GM23248 (cell line): Measurements from ENCODE around the gene THAP7. TPM values are rescaled to one million over a fixed set of nuclear protein-coding genes. Genes with fewer than 3 reads are reported as not detected.
"Not testable (repeated sequence)": the region's sequence is repeated elsewhere in the genome, so short reads cannot be mapped to it uniquely, and the experiment has no call there.

ENCODE experiments used
- DNase-seq: peaks from one replicate; pipeline ENCODE4 v3.0.0-alpha.2; 2015
- H2AFZ ChIP-seq: fragments of 200-600 bp; sonication (generic); 2 replicates; pipeline ENCODE4 v1.6.1; 2016; ENCODE audit warnings: antibody characterized with exemption
- H3F3A ChIP-seq: fragments of 200-600 bp; sonication (generic); 2 replicates; pipeline ENCODE4 v1.6.1; 2016; ENCODE audit warnings: mild to moderate bottlenecking, antibody characterized with exemption, mixed run types; ENCODE audit not compliant: insufficient read depth
- H3K27ac ChIP-seq: fragments of 200-600 bp; sonication (generic); 2 replicates; pipeline ENCODE4 v1.5.1; 2016; ENCODE audit warnings: mild to moderate bottlenecking
- H3K27me3 ChIP-seq: fragments of 200-600 bp; sonication (generic); replicated peaks from 2 replicates; pipeline ENCODE4 v1.6.1; 2016; ENCODE audit warnings: mild to moderate bottlenecking; ENCODE audit not compliant: insufficient read depth
- H3K36me3 ChIP-seq: fragments of 200-600 bp; sonication (generic); 2 replicates; pipeline ENCODE4 v1.6.1; 2016; ENCODE audit warnings: low read depth, mild to moderate bottlenecking
- H3K4me1 ChIP-seq: fragments of 200-600 bp; sonication (generic); 2 replicates; pipeline ENCODE4 v1.6.1; 2016; ENCODE audit warnings: mild to moderate bottlenecking; ENCODE audit not compliant: insufficient read depth
- H3K4me2 ChIP-seq: fragments of 200-600 bp; sonication (generic); one replicate; pipeline ENCODE4 v1.6.1; 2016; ENCODE audit warnings: mild to moderate bottlenecking; ENCODE audit not compliant: unreplicated experiment
- H3K4me3 ChIP-seq: fragments of 200-600 bp; sonication (generic); 2 replicates; pipeline ENCODE4 v1.5.1; 2016; ENCODE audit warnings: mild to moderate bottlenecking
- H3K79me2 ChIP-seq: fragments of 200-600 bp; sonication (generic); 2 replicates; pipeline ENCODE4 v1.6.1; 2016; ENCODE audit warnings: mild to moderate bottlenecking; ENCODE audit not compliant: insufficient read depth
- H3K9ac ChIP-seq: fragments of 200-600 bp; sonication (generic); 2 replicates; pipeline ENCODE4 v1.6.1; 2016; ENCODE audit warnings: mild to moderate bottlenecking
- H3K9me2 ChIP-seq: fragments of 200-600 bp; sonication (generic); 2 replicates; pipeline ENCODE4 v1.6.1; 2016; ENCODE audit warnings: mixed run types, mild to moderate bottlenecking, moderate library complexity; ENCODE audit not compliant: insufficient read depth
- H3K9me3 ChIP-seq: fragments of 200-600 bp; sonication (generic); one replicate; pipeline ENCODE4 v1.6.1; 2017; ENCODE audit warnings: low read depth
- H4K20me1 ChIP-seq: fragments of 200-600 bp; sonication (generic); 2 replicates; pipeline ENCODE4 v1.6.0; 2016; ENCODE audit not compliant: insufficient read depth
- EZH2 ChIP-seq: fragments of 200-600 bp; sonication (generic); IDR thresholded peaks from 2 replicates; pipeline ENCODE4 v1.6.1; 2018; ENCODE audit warnings: antibody characterized with exemption, mild to moderate bottlenecking; ENCODE audit not compliant: insufficient read depth, poor library complexity, severe bottlenecking
- EZH2phosphoT487 ChIP-seq: fragments of 200-600 bp; sonication (generic); IDR thresholded peaks from 2 replicates; pipeline ENCODE4 v1.6.1; 2018; ENCODE audit warnings: antibody characterized with exemption, moderate library complexity, mild to moderate bottlenecking, low read depth; ENCODE audit not compliant: insufficient read depth
- WGBS, 2 experiments: methylation state at CpG; one replicate each; pipeline ENCODE4 v1.1.6; 2015 to 2017; ENCODE audit warnings: low lambda C conversion rate in 2 of 2, low coverage in 1 of 2; ENCODE audit errors: missing lambda C conversion rate in 2 of 2; 5-methylcytosine and 5-hydroxymethylcytosine counted together
- in situ Hi-C: fragments of 300-500 bp; cut with MboI; formaldehyde crosslinking; loops from 2 replicates; pipeline ENCODE4 v1.15.0; 2020
- polyA plus RNA-seq: library from polyadenylated mRNA; unstranded; fragments of >200 nt; fragmentation: Nextera tagmentation; extraction: Ambion mirVana; gene quantifications from 2 replicates; pipeline ENCODE4 v1.2.1, GENCODE V29; 2016
- total RNA-seq: library from RNA; depleted of rRNA; stranded (reverse); fragments of >200 nt; shearing (Covaris generic); gene quantifications from 2 replicates; pipeline ENCODE4 v1.2.3, GENCODE V29; 2014

Gene THAP7
- total and polyA plus RNA-seq, 2 experiments from 2014 or later, result 27.5 to 32.5 TPM

- no peaks in the 10 kb centered on the region for H4K20me1 ChIP-seq
- no peak overlapping the region for H3K9ac ChIP-seq
- no peak overlapping the region for H3K27ac ChIP-seq
- no peaks in the 10 kb centered on the region for H3K36me3 ChIP-seq
- H2AFZ ChIP-seq, result no peak overlapping the region
- H3K79me2 ChIP-seq, result no peaks in the 10 kb centered on the region
- no peaks in the 10 kb centered on the region for H3K9me3 ChIP-seq
- no peaks in the 10 kb centered on the region for H3F3A ChIP-seq
- WGBS, 2 experiments, result 68 to 70% methylated on average over 13 to 14 of the region's 14 CpGs
- no peaks in the 10 kb centered on the region for H3K4me1 ChIP-seq
- H3K4me2 ChIP-seq, result no peak overlapping the region
- H3K27me3 ChIP-seq, result no peaks in the 10 kb centered on the region
- no peaks in the 10 kb centered on the region for H3K9me2 ChIP-seq
- no peak for DNase-seq
- in situ Hi-C loops, result no loop called here
- H3K4me3 ChIP-seq, result no peak overlapping the region
- TF ChIP-seq EZH2phosphoT487, result no peak
- TF ChIP-seq EZH2, result no peak
Measured at GRCh38 chr22:20975541-20976290, 26.2 kb downstream of the THAP7 start.

GRCh38 chr22:20974336-20974955 is 27.5 kb downstream of the THAP7 start:
- no peaks in the 10 kb centered on the region for H3F3A ChIP-seq
- 58 to 68% methylated on average over 14 to 16 of the region's 16 CpGs for WGBS, 2 experiments
- no peak overlapping the region for H3K4me3 ChIP-seq
- no peaks in the 10 kb centered on the region for H3K36me3 ChIP-seq
- H3K27me3 ChIP-seq, result no peaks in the 10 kb centered on the region
- no peak for DNase-seq
- H3K9me3 ChIP-seq, result no peaks in the 10 kb centered on the region
- H3K4me1 ChIP-seq, result no peaks in the 10 kb centered on the region
- H3K4me2 ChIP-seq, result no peak overlapping the region
- H3K27ac ChIP-seq, result no peak overlapping the region
- TF ChIP-seq EZH2phosphoT487, result no peak
- TF ChIP-seq EZH2, result no peak
- H3K9me2 ChIP-seq, result no peaks in the 10 kb centered on the region
- no peaks in the 10 kb centered on the region for H3K79me2 ChIP-seq
- no peak overlapping the region for H2AFZ ChIP-seq
- in situ Hi-C loops, result no loop called here
- no peaks in the 10 kb centered on the region for H4K20me1 ChIP-seq
- H3K9ac ChIP-seq, result no peak overlapping the region

- Histone ChIP-seq H3K4me3 (no peak overlapping the region), H4K20me1 (no peaks in the 10 kb centered on the region), H3K79me2 (no peaks in the 10 kb centered on the region), H3K9ac (no peak overlapping the region), H3K27ac (no peak overlapping the region), H2AFZ (no peak overlapping the region), H3F3A (no peaks in the 10 kb centered on the region), H3K4me2 (no peak overlapping the region), H3K4me1 (no peaks in the 10 kb centered on the region), H3K9me2 (no peaks in the 10 kb centered on the region), H3K9me3 (no peaks in the 10 kb centered on the region), H3K36me3 (no peaks in the 10 kb centered on the region), H3K27me3 (no peaks in the 10 kb centered on the region)
- in situ Hi-C loops, result no loop called here
- WGBS, 2 experiments, result 37 to 40% methylated on average over 17 to 20 of the region's 21 CpGs
- TF ChIP-seq EZH2 (no peak), EZH2phosphoT487 (no peak)
- no peak for DNase-seq
Measured at GRCh38 chr22:20973634-20974286, 28.2 kb downstream of the THAP7 start.

- 60 to 80% methylated on average over 12 to 19 of the region's 21 CpGs for WGBS, 2 experiments
- DNase-seq, result no peak
- H3K9me2 ChIP-seq, result no peaks in the 10 kb centered on the region
Measured at GRCh38 chr22:20972933-20973577, 28.9 kb downstream of the THAP7 start.

GRCh38 chr22:20972014-20972694 is 29.8 kb downstream of the THAP7 start:
- H3K9ac ChIP-seq, H2AFZ ChIP-seq, H3K4me3 ChIP-seq, H3K9me2 ChIP-seq, H4K20me1 ChIP-seq, in situ Hi-C loops, H3K27me3 ChIP-seq, H3K79me2 ChIP-seq, H3K9me3 ChIP-seq, H3K4me1 ChIP-seq, H3K36me3 ChIP-seq, H3K4me2 ChIP-seq, H3K27ac ChIP-seq, H3F3A ChIP-seq: not testable (repeated sequence)
- peak; percentile 30 for DNase-seq
- WGBS, 2 experiments, result 79 to 83% methylated on average over 11 of the region's 11 CpGs

More at GRCh38 chr22:20972933-20973577, 28.9 kb downstream of the THAP7 start:
- H3K4me3 ChIP-seq, result no peak overlapping the region
- in situ Hi-C loops, result no loop called here
- no peak overlapping the region for H3K9ac ChIP-seq
- no peaks in the 10 kb centered on the region for H3K27me3 ChIP-seq
- H3K27ac ChIP-seq, result no peak overlapping the region
- no peaks in the 10 kb centered on the region for H3K36me3 ChIP-seq
- no peaks in the 10 kb centered on the region for H3K4me1 ChIP-seq
- H3K79me2 ChIP-seq, result no peaks in the 10 kb centered on the region
- H2AFZ ChIP-seq, result no peak overlapping the region
- TF ChIP-seq EZH2 (no peak), EZH2phosphoT487 (no peak)
- no peaks in the 10 kb centered on the region for H3F3A ChIP-seq
- no peaks in the 10 kb centered on the region for H3K9me3 ChIP-seq
- no peaks in the 10 kb centered on the region for H4K20me1 ChIP-seq
- H3K4me2 ChIP-seq, result no peak overlapping the region
